GM12872 (cell line): Measurements from ENCODE around the gene MEGF10.
A peak's percentile ranks its signal among the peaks of the same experiment; 100 is the strongest.

Source experiments
- CTCF ChIP-seq: IDR thresholded peaks from 3 replicates; pipeline ENCODE4 v1.5.1; 2011; ENCODE audit warnings: low read depth, mild to moderate bottlenecking, low read length, moderate library complexity; ENCODE audit not compliant: insufficient read depth

Gene MEGF10

GRCh38 chr5:127367029-127367428 is 76.4 kb downstream of the MEGF10 start:
- no peak for TF ChIP-seq CTCF

GRCh38 chr5:127367946-127368465 is 77.4 kb downstream of the MEGF10 start:
- no peak for TF ChIP-seq CTCF

GRCh38 chr5:127369796-127370195 is 79.2 kb downstream of the MEGF10 start:
- no peak for TF ChIP-seq CTCF

- no peak for TF ChIP-seq CTCF
Measured at GRCh38 chr5:127370631-127371030, 80.0 kb downstream of the MEGF10 start.

- peak; percentile 59 for TF ChIP-seq CTCF
Measured at GRCh38 chr5:127373858-127374491, 83.4 kb downstream of the MEGF10 start.

- no peak for TF ChIP-seq CTCF
Measured at GRCh38 chr5:127375124-127375523, 84.5 kb downstream of the MEGF10 start.

GRCh38 chr5:127375544-127376091 is 85.0 kb downstream of the MEGF10 start:
- TF ChIP-seq CTCF, result no peak
